Fibroblast of lung (primary cell): ENCODE data around the gene KRT15. TPM values are rescaled to one million over a fixed set of nuclear protein-coding genes. Genes with fewer than 3 reads are reported as not detected.

Source experiments
- DNase-seq, 2 donors: peaks; one replicate each; pipeline versions ENCODE4 v3.0.0 to v3.0.0-alpha.2; 2010; ENCODE audit warnings: low read depth in 2 of 2
- H2AFZ ChIP-seq: 2 replicates; pipeline ENCODE4 v1.5.1; 2012; ENCODE audit warnings: low read length, control low read depth, inconsistent platforms
- H3K27ac ChIP-seq: 2 replicates; pipeline ENCODE4 v1.5.1; 2011; ENCODE audit warnings: low read length, control low read depth; ENCODE audit not compliant: insufficient read depth
- H3K27me3 ChIP-seq: 2 replicates; pipeline ENCODE4 v1.5.1; 2011; ENCODE audit warnings: mild to moderate bottlenecking, low read length; ENCODE audit not compliant: control insufficient read depth, insufficient read depth
- H3K36me3 ChIP-seq: 2 replicates; pipeline ENCODE4 v1.5.1; 2011; ENCODE audit warnings: low read length; ENCODE audit not compliant: control insufficient read depth, insufficient read depth
- H3K4me1 ChIP-seq: 2 replicates; pipeline ENCODE4 v1.5.1; 2011; ENCODE audit warnings: low read length; ENCODE audit not compliant: control insufficient read depth, insufficient read depth; ENCODE audit errors: extremely low read depth
- H3K4me2 ChIP-seq: 2 replicates; pipeline ENCODE4 v1.5.1; 2011; ENCODE audit warnings: low read length, control low read depth; ENCODE audit not compliant: insufficient read depth; ENCODE audit errors: extremely low read depth
- H3K4me3 ChIP-seq, 4 experiments: fragments of 200-600 bp in 1 of 4; sonication (generic) in 1 of 4; replicated peaks in 1 of 4; 2 replicates each; pipeline ENCODE4 v1.5.1; 2011 to 2016; ENCODE audit warnings: low read length in 4 of 4, low read depth in 3 of 4, mild to moderate bottlenecking in 3 of 4, control low read depth in 2 of 4, inconsistent platforms in 1 of 4, mixed read lengths in 1 of 4; ENCODE audit not compliant: insufficient read depth in 1 of 4; ENCODE audit errors: control extremely low read depth in 1 of 4
- H3K79me2 ChIP-seq: 2 replicates; pipeline ENCODE4 v1.5.1; 2012; ENCODE audit warnings: mild to moderate bottlenecking, low read length, inconsistent platforms; ENCODE audit not compliant: control insufficient read depth, insufficient read depth
- H3K9ac ChIP-seq: 2 replicates; pipeline ENCODE4 v1.5.1; 2011; ENCODE audit warnings: mild to moderate bottlenecking, low read length, control low read depth; ENCODE audit not compliant: insufficient read depth
- H3K9me3 ChIP-seq: 2 replicates; pipeline ENCODE4 v1.5.1; 2012; ENCODE audit warnings: low read depth, low read length; ENCODE audit not compliant: control insufficient read depth, insufficient read depth
- H4K20me1 ChIP-seq: 2 replicates; pipeline ENCODE4 v1.5.1; 2011; ENCODE audit warnings: low read length; ENCODE audit not compliant: control insufficient read depth, insufficient read depth; ENCODE audit errors: extremely low read depth
- EZH2 ChIP-seq: IDR thresholded peaks from 2 replicates; pipeline ENCODE4 v1.5.1; 2012; ENCODE audit warnings: low read length, control low read depth, mild to moderate bottlenecking; ENCODE audit errors: missing control alignments
- polyA minus RNA-seq: library from RNA; depleted of rRNA, polyadenylated mRNA; stranded (reverse); fragments of >200 nt; gene quantifications from 2 replicates; pipeline ENCODE4 v1.2.3, GENCODE V29; 2011; ENCODE audit warnings: low replicate concordance
- polyA plus RNA-seq, 2 donors: library from polyadenylated mRNA; depleted of rRNA in 1 of 2; stranded (reverse) in 1 of 2; unstranded in 1 of 2; fragments of >200 nt; gene quantifications; 2 replicates each; pipeline ENCODE4 v1.2.1, GENCODE V29; 2011 to 2012; ENCODE audit warnings: missing spikeins in 1 of 2
- total RNA-seq: library from RNA; depleted of rRNA; stranded (reverse); fragments of >200 nt; gene quantifications from 2 replicates; pipeline ENCODE4 v1.2.1, GENCODE V29; 2014
- TF ChIP-seq, protein P1 (sequence below), 2 donors: IDR thresholded peaks in 1 of 2; conservative IDR thresholded peaks in 1 of 2; 1 replicate in 1 of 2; 2 replicates in 1 of 2; pipeline ENCODE4 v1.5.1; 2011 to 2012; ENCODE audit warnings: low read length in 2 of 2, control low read depth in 1 of 2, inconsistent platforms in 1 of 2, low read depth in 1 of 2, mild to moderate bottlenecking in 1 of 2

The KRT15 gene
- 0.17 TPM in 1 of 2 replicates, not detected in the other for total RNA-seq
- polyA plus RNA-seq, result 0.47 and 1.8 TPM in 2 replicates
- polyA plus RNA-seq (2012), result 1.0 TPM in 1 of 2 replicates, not detected in the other
- 7.9 TPM in 1 of 2 replicates, not detected in the other for polyA minus RNA-seq

DNA sequence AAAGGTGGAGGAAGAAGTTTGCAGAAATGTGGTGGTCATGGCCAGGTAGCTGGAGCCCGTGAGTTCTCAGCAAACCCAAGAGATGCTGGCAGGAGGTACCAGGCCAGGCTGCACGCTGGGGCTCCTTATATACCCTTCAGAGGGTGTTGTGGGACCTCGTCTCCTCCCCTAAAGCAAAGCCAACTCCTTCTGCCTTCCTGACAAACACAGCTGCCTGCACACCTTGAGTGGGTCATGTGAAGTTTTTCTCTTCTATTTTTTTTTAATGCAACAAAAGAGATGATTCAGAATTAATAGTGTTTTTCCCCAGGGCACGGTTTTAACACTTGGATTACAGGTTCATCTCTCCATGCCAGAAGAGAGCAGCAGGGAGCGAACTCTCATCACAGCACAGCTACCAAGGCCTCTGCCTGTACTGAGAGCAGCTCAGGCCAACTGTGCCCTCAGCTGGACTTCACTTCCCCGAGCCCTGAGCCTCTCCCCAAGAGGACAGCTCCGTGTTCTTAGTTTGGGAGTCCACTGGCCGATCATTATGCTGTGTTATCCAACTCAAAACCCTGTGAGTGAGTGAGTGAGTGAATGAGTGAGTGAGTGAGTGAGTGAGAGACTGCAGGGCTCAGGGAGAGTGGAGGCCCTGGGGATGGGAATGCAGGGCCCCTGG is at the start of gene KRT15:
KRT15 (minus strand) TSS at position 102 of the 661 bp plus-strand sequence; CDS start at position 39, 63 bp downstream.
- H3K36me3 ChIP-seq, result no peaks in the 10 kb centered on the region
- H3K4me1 ChIP-seq, result peaks cover 11% of the 10 kb centered on the region
- H3K9me3 ChIP-seq, result no peaks in the 10 kb centered on the region
- H3K79me2 ChIP-seq, result no peaks in the 10 kb centered on the region
- DNase-seq, result no peak
- H2AFZ ChIP-seq, result no peak within 1 kb of the TSS
- H3K4me3 ChIP-seq, result no peak within 1 kb of the TSS
- no peak within 1 kb of the TSS for H3K9ac ChIP-seq
- no peaks in the 10 kb centered on the region for H3K27me3 ChIP-seq
- no peak within 1 kb of the TSS for H3K4me2 ChIP-seq
- H3K27ac ChIP-seq, result no peak within 1 kb of the TSS
- TF ChIP-seq, protein P1, sequence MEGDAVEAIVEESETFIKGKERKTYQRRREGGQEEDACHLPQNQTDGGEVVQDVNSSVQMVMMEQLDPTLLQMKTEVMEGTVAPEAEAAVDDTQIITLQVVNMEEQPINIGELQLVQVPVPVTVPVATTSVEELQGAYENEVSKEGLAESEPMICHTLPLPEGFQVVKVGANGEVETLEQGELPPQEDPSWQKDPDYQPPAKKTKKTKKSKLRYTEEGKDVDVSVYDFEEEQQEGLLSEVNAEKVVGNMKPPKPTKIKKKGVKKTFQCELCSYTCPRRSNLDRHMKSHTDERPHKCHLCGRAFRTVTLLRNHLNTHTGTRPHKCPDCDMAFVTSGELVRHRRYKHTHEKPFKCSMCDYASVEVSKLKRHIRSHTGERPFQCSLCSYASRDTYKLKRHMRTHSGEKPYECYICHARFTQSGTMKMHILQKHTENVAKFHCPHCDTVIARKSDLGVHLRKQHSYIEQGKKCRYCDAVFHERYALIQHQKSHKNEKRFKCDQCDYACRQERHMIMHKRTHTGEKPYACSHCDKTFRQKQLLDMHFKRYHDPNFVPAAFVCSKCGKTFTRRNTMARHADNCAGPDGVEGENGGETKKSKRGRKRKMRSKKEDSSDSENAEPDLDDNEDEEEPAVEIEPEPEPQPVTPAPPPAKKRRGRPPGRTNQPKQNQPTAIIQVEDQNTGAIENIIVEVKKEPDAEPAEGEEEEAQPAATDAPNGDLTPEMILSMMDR (conservative IDR thresholded peaks at IDR 0.05 in 1 of 2, IDR thresholded peaks at IDR 0.05 in 1 of 2; ENCODE audit: low read depth in 1 of 2, low read length in 2 of 2), result no peak
- no peak for TF ChIP-seq EZH2
- H4K20me1 ChIP-seq, result no peaks in the 10 kb centered on the region

DNA sequence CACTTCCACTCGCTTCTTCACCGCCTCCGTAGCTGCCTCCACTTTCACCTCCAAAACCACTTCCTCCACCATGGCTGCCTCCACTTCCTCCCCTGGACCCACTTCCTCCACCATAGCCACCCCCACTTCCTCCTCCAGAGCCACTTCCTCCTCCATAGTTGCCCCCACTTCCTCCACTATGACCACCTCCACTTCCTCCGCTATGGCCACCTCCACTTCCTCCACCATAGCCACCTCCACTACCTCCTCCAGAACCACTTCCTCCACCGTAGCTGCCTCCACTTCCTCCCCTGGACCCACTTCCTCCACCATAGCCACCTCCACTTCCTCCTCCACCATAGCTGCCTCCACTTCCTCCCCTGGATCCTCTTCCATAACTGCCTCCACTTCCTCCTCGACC is 48.6 kb upstream of the KRT15 start:
- Histone ChIP-seq H4K20me1 (no peaks in the 10 kb centered on the region), H3K27ac (no peak overlapping the region), H3K36me3 (no peaks in the 10 kb centered on the region), H3K79me2 (no peaks in the 10 kb centered on the region), H3K27me3 (peaks cover 12% of the 10 kb centered on the region), H3K9ac (no peak overlapping the region), H2AFZ (no peak overlapping the region), H3K9me3 (no peaks in the 10 kb centered on the region), H3K4me1 (no peaks in the 10 kb centered on the region), H3K4me3 (no peak overlapping the region), H3K4me2 (no peak overlapping the region)
- DNase-seq, result no peak
- no peak for TF ChIP-seq EZH2
- TF ChIP-seq, protein P1 (conservative IDR thresholded peaks at IDR 0.05 in 1 of 2, IDR thresholded peaks at IDR 0.05 in 1 of 2; ENCODE audit: low read depth in 1 of 2, low read length in 2 of 2), result no peak

DNA sequence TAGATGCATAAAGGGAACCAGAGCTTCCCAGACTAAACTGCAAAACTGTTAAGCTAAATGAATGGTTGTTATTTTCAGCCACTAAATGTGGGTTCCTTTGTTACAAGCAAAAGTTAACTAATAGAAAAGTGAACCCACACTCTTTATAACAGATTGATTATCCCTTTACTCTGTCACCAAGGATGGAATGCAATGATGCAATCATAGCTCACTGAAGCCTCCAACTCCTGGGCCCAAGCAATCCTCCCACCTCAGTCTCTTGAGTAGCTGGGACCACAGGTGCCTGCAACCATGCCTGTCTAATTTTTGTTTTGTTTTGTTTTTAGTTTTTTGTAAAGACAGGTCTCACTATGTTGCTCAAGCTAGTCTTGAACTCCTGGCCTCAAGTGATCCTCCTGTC is 46.6 kb upstream of the KRT15 start:
- Histone ChIP-seq H3K27ac (no peak overlapping the region), H3K9ac (no peak overlapping the region), H3K36me3 (no peaks in the 10 kb centered on the region), H3K4me2 (no peak overlapping the region), H3K27me3 (peaks cover 9% of the 10 kb centered on the region), H2AFZ (no peak overlapping the region), H3K4me1 (no peaks in the 10 kb centered on the region), H3K79me2 (no peaks in the 10 kb centered on the region), H3K4me3 (no peak overlapping the region), H4K20me1 (no peaks in the 10 kb centered on the region), H3K9me3 (no peaks in the 10 kb centered on the region)
- TF ChIP-seq EZH2, result no peak
- TF ChIP-seq, protein P1 (conservative IDR thresholded peaks at IDR 0.05 in 1 of 2, IDR thresholded peaks at IDR 0.05 in 1 of 2; ENCODE audit: low read depth in 1 of 2, low read length in 2 of 2), result no peak
- DNase-seq, result no peak
